Tibial nerve (tissue), 4 donors: Measurements from ENCODE around the gene CLK3.

Experiments used
- EP300 ChIP-seq, 2 donors: sonication (generic); formaldehyde crosslinking; IDR thresholded peaks; one replicate each; pipeline ENCODE4 v1.6.1; 2017; ENCODE audit warnings: antibody characterized with exemption in 2 of 2, mild to moderate bottlenecking in 1 of 2
- TF ChIP-seq, protein P1 (sequence below), 5 experiments: fragments of 200-600 bp in 3 of 5; fragments of 450-650 bp in 2 of 5; sonication (generic) in 3 of 5; IDR thresholded peaks; one replicate each; pipeline ENCODE4 v1.5.1; 2016 to 2019; ENCODE audit warnings: antibody characterized with exemption in 5 of 5, mild to moderate bottlenecking in 3 of 5, moderate library complexity in 2 of 5

DNA sequence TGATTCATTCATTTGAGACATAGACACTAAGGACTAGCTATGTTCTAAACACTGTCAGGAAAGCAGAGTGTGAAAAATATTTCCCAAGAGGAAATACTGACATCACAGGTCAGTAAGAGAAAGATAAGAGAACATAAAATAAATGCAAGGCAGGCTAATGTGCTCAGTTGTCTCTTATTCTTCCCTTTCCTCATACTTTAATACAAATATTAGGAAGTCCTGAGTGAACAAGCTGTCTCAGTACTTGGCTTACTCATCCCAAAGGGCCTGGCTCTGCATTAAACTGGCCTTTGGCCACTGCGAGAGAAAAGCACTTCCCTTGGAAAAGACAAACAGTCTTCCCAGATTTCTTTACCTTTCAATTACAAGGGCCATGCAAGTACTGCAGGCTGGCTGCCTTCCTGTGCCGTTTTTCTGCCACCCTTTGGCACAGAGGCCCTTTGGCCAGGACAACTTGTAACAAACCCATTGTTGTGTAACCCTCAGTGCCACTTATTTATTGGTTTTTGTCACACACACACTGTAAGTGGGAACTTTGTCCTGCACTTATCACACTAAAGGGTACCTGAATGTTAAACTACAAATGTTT lies 48.5 kb downstream of the CLK3 start:
- TF ChIP-seq, protein P1, sequence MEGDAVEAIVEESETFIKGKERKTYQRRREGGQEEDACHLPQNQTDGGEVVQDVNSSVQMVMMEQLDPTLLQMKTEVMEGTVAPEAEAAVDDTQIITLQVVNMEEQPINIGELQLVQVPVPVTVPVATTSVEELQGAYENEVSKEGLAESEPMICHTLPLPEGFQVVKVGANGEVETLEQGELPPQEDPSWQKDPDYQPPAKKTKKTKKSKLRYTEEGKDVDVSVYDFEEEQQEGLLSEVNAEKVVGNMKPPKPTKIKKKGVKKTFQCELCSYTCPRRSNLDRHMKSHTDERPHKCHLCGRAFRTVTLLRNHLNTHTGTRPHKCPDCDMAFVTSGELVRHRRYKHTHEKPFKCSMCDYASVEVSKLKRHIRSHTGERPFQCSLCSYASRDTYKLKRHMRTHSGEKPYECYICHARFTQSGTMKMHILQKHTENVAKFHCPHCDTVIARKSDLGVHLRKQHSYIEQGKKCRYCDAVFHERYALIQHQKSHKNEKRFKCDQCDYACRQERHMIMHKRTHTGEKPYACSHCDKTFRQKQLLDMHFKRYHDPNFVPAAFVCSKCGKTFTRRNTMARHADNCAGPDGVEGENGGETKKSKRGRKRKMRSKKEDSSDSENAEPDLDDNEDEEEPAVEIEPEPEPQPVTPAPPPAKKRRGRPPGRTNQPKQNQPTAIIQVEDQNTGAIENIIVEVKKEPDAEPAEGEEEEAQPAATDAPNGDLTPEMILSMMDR (IDR thresholded peaks at IDR 0.05): no peak
- TF ChIP-seq EP300 (IDR thresholded peaks at IDR 0.05): peak in 1 of 2 donors; percentile 44
